Neural cell (in vitro differentiated cells): ENCODE data around the gene TUBA1A.

Experiments
- CTCF ChIP-seq: fragments of 450-650 bp; IDR thresholded peaks from 2 replicates; pipeline ENCODE4 v1.5.1; 2014; ENCODE audit warnings: antibody characterized with exemption, mild to moderate bottlenecking, moderate library complexity; ENCODE audit not compliant: poor library complexity, severe bottlenecking
- EP300 ChIP-seq: fragments of 450-650 bp; conservative IDR thresholded peaks from 2 replicates; pipeline ENCODE4 v1.6.1; 2014; ENCODE audit warnings: antibody characterized with exemption, mild to moderate bottlenecking, moderate library complexity; ENCODE audit not compliant: poor library complexity, severe bottlenecking
- EZH2 ChIP-seq: fragments of 200-600, 300-800 bp; shearing (Covaris generic), sonication (generic); IDR thresholded peaks from 2 replicates; pipeline ENCODE4 v1.6.1; 2014; ENCODE audit warnings: antibody characterized with exemption, low read length, borderline replicate concordance, mild to moderate bottlenecking; ENCODE audit not compliant: insufficient read depth, poor library complexity, severe bottlenecking
- MXI1 ChIP-seq: fragments of 450-650 bp; conservative IDR thresholded peaks from 2 replicates; pipeline ENCODE4 v1.6.1; 2014; ENCODE audit warnings: antibody characterized with exemption, mild to moderate bottlenecking; ENCODE audit not compliant: poor library complexity, severe bottlenecking
- POLR2AphosphoS5 ChIP-seq: IDR thresholded peaks from 2 replicates; pipeline ENCODE4 v1.6.1; 2012
- RAD21 ChIP-seq: fragments of 450-650 bp; conservative IDR thresholded peaks from 2 replicates; pipeline ENCODE4 v1.6.1; 2014; ENCODE audit warnings: antibody characterized with exemption, mild to moderate bottlenecking, moderate library complexity
- TAF1 ChIP-seq: IDR thresholded peaks from 2 replicates; pipeline ENCODE4 v1.6.1; 2012; ENCODE audit warnings: low read depth
- TF ChIP-seq, protein P1 (sequence below): IDR thresholded peaks from 2 replicates; pipeline ENCODE4 v1.6.1; 2012; ENCODE audit warnings: borderline replicate concordance

DNA sequence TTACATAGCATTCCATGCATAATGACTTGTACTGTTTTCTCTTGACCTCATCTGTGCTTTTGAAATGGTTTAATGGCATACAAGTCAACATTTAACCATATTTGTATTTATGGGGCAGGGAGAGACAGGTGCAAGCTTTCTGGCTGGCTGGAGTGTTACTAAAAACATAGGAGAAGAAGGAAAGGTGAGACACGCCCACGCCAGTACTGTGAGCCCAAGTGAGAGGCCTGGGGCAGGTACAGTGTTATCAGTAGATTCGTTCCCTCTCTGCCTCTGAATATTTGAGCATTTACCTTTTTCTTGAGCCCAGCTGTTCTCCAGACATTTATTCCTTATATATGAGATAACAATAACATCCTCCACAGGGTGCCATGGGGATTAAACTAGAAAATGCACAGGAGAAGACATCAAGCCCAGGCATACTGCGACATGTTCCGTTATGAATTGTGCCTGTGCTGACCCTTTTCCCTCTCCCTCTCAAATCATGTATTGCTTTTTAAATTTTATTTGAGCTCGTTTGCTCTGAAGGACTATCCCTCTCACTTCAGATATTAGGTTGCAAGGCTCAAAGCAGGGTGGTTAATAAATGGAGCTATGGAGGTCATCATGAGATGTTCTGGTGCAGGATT, 41.4 kb upstream of the TUBA1A start:
- TF ChIP-seq CTCF (no peak), POLR2AphosphoS5 (no peak), TAF1 (no peak), EP300 (no peak), RAD21 (no peak), EZH2 (no peak), MXI1 (no peak)
- TF ChIP-seq, protein P1, sequence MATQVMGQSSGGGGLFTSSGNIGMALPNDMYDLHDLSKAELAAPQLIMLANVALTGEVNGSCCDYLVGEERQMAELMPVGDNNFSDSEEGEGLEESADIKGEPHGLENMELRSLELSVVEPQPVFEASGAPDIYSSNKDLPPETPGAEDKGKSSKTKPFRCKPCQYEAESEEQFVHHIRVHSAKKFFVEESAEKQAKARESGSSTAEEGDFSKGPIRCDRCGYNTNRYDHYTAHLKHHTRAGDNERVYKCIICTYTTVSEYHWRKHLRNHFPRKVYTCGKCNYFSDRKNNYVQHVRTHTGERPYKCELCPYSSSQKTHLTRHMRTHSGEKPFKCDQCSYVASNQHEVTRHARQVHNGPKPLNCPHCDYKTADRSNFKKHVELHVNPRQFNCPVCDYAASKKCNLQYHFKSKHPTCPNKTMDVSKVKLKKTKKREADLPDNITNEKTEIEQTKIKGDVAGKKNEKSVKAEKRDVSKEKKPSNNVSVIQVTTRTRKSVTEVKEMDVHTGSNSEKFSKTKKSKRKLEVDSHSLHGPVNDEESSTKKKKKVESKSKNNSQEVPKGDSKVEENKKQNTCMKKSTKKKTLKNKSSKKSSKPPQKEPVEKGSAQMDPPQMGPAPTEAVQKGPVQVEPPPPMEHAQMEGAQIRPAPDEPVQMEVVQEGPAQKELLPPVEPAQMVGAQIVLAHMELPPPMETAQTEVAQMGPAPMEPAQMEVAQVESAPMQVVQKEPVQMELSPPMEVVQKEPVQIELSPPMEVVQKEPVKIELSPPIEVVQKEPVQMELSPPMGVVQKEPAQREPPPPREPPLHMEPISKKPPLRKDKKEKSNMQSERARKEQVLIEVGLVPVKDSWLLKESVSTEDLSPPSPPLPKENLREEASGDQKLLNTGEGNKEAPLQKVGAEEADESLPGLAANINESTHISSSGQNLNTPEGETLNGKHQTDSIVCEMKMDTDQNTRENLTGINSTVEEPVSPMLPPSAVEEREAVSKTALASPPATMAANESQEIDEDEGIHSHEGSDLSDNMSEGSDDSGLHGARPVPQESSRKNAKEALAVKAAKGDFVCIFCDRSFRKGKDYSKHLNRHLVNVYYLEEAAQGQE: no peak
